Activated T-helper 1 cell treated with anti-CD3 and anti-CD28 coated beads, Interleukin-12 subunit alpha, Interleukin-12 subunit beta, Interleukin-2, Interleukin-4 antibody, amounts not matched to agents 30 ng/mL and 10 ng/mL and 1 ng/mL, durations not matched to agents 14 hours and 24 hours and 36 hours (primary cell): ENCODE data around the gene PTPN3. TPM values are rescaled to one million over a fixed set of nuclear protein-coding genes. Genes with fewer than 3 reads are reported as not detected.
A peak's percentile ranks its signal among the peaks of the same experiment; 100 is the strongest.

Source experiments
- DNase-seq: peaks from one replicate; pipeline ENCODE4 v3.0.0; 2021; ENCODE audit warnings: low spot score
- H3K27ac Mint-ChIP-seq: one replicate; pipeline ENCODE4 v1.8.0; 2021; ENCODE audit warnings: mild to moderate bottlenecking, mixed read lengths
- H3K27me3 Mint-ChIP-seq: one replicate; pipeline ENCODE4 v1.8.0; 2022; ENCODE audit warnings: mild to moderate bottlenecking, moderate library complexity, mixed read lengths; ENCODE audit not compliant: insufficient read depth
- H3K36me3 Mint-ChIP-seq: one replicate; pipeline ENCODE4 v1.8.0; 2021; ENCODE audit warnings: low read depth, mixed read lengths
- H3K4me1 Mint-ChIP-seq: one replicate; pipeline ENCODE4 v1.8.0; 2021; ENCODE audit warnings: low read depth, mixed read lengths
- H3K4me3 Mint-ChIP-seq: one replicate; pipeline ENCODE4 v1.8.0; 2021; ENCODE audit warnings: mild to moderate bottlenecking, moderate library complexity, mixed read lengths
- H3K9me3 Mint-ChIP-seq: one replicate; pipeline ENCODE4 v1.8.0; 2021; ENCODE audit warnings: mixed read lengths
- intact Hi-C: fragments of 100-400 bp; cut with micrococcal nuclease; formaldehyde crosslinking; loops from one replicate; pipeline ENCODE4 v1.15.1; 2024
- total RNA-seq: library from RNA; stranded (reverse); gene quantifications from 2 replicates; pipeline ENCODE4 v1.2.3, GENCODE V29; 2022

The PTPN3 gene
- total RNA-seq, 1 donor from 2014 or later = 6.6 TPM

DNA sequence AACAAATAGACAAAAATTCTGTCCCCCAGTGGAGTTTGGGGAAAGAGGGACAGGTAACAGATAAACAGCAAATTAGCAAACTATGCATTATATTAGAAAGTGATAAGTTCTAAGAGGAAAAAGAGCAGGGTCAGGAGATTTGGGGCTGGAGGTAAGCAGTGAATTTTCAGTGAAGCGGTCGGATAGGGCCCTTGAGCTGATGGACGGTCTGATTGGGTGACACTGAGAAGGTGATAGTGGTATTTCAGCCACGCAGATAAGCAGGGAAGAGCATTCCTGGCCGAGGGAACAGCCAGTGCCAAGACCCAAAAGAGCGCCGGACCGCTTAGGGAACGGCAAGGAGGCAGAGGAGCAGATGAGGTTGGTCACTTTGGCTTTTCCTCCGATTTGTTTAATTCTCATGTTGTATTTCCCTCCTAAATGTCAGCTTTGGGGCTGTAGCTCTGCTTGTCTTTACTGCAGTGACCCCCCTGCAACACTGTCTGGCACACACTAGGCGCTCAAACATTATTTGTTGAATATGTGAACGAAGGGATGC is 1.1 kb upstream of the PTPN3 start:
- intact Hi-C loops = no loop called here
- no peak overlapping the region for H3K27ac Mint-ChIP-seq
- peaks cover 79% of the 10 kb centered on the region for H3K27me3 Mint-ChIP-seq
- H3K4me1 Mint-ChIP-seq = peaks cover 15% of the 10 kb centered on the region
- H3K36me3 Mint-ChIP-seq = peaks cover 3% of the 10 kb centered on the region
- no peak for DNase-seq
- no peaks in the 10 kb centered on the region for H3K9me3 Mint-ChIP-seq
- H3K4me3 Mint-ChIP-seq = peak overlapping the region; percentile 43

DNA sequence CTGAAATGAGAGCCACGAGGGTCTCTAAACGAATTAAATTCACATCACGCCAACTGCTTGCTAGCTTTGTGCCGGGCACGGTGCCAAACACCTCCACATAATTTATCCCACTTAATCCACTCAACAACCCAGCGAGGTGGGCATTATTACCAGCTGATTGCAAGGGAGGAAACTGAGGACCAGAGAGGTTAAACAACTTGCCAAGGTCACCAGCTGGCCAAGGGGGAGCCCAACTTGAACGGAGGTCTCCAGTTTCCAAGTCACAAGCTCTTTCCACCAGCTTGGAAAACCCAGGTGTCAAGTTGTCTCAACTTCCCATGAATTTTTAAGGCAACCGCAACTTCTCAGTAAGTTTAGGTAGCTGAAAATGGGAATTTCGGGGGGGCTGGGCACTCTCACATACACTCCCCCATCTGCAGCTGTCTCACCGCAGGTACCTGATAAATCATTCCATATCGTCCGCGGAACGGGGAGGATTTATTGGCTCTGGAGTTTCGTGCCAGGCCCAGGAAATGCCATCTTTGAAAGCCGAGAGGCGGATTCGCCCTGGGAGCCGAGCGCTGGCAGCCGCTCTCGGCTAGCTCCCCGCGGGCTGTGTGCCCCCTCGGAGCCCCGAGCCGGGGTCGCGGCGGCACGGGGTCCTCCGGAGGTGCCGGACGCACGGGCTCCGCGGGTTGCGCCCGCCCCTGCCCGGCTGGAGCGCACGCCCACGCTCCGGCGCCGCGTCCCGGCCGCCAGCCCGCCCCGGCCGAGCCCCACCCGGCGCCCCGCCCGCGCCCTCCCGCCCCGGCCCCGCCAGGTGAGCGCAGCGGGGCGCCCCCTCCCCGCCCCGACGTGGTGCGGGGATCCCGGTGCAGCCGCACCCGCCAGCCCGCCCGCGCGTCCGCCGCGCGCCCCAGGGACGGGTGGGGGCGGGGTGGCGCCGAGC is 617 bp downstream of the PTPN3 start:
- H3K9me3 Mint-ChIP-seq = no peaks in the 10 kb centered on the region
- peaks cover 79% of the 10 kb centered on the region for H3K27me3 Mint-ChIP-seq
- intact Hi-C loops = no loop called here
- H3K36me3 Mint-ChIP-seq = peaks cover 3% of the 10 kb centered on the region
- H3K27ac Mint-ChIP-seq = no peak overlapping the region
- peak overlapping the region; percentile 38 for H3K4me3 Mint-ChIP-seq
- H3K4me1 Mint-ChIP-seq = peaks cover 15% of the 10 kb centered on the region
- no peak for DNase-seq

DNA sequence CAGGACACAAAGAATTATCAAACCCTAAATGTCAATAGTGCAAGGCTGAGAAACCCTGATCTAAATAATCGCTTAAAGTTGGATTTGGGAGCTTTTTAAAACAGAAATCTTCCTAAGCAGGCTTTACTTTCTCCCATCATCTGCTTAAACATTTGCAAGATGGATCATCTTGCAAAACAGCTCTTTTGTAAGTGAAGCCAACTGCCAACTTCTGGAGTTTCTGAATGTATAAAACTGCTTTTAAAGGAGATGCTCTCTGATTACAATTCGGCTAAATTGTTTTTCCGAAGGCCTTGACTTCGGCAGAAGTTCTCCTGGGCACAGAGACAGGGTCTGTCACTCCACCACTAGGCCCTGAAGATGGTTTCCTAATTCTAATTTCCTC is 1.3 kb downstream of the PTPN3 start:
- intact Hi-C loops = no loop called here
- H3K27me3 Mint-ChIP-seq = peaks cover 75% of the 10 kb centered on the region
- no peaks in the 10 kb centered on the region for H3K9me3 Mint-ChIP-seq
- DNase-seq = no peak
- peaks cover 15% of the 10 kb centered on the region for H3K4me1 Mint-ChIP-seq
- no peak overlapping the region for H3K27ac Mint-ChIP-seq
- peak overlapping the region; percentile 38 for H3K4me3 Mint-ChIP-seq
- peaks cover 3% of the 10 kb centered on the region for H3K36me3 Mint-ChIP-seq

DNA sequence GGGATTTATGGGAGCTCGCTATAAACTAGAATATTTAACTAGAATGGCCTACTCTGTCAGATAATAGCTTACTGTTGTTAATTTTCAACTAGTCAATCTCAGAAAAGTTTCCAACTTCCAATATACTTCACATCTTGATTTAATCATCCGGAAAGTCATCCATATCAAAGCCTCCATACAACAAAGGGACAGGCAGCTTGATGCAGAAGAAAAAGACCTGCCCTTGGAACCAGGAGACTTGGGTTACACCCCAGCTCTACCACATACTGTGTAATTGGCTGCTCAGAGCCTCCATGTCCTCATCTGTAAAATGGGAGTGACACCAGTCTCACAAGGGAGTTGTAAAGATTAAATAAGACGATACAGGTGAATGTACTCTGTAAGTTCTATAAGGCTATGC is 1.9 kb downstream of the PTPN3 start:
- Mint-ChIP-seq H3K9me3 (no peaks in the 10 kb centered on the region), H3K27ac (no peak overlapping the region), H3K4me1 (peaks cover 15% of the 10 kb centered on the region), H3K4me3 (peak overlapping the region; percentile 4), H3K27me3 (peaks cover 74% of the 10 kb centered on the region), H3K36me3 (peaks cover 3% of the 10 kb centered on the region)
- no peak for DNase-seq
- intact Hi-C loops = no loop called here

DNA sequence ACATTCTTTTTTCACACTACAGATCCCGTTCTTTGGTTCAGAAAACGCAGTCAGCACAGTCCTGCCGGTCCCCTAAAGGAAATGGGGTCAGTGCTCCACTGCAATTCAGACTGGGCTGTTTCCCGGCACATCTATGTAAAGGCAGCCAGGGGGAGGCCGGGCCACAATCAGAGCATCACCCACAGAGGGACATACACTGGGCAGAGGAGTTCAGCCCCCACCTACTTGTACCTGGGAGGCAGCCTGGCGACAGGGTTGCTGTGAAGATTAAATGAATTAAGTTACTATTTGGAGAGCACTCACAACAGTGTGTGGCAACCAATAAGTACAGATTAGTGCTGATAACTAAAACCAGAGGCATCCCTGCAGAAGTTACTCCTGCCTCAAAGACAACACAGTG is 4.5 kb downstream of the PTPN3 start:
- Mint-ChIP-seq H3K27me3 (peaks cover 53% of the 10 kb centered on the region), H3K4me3 (no peak overlapping the region), H3K9me3 (no peaks in the 10 kb centered on the region), H3K36me3 (no peaks in the 10 kb centered on the region), H3K27ac (no peak overlapping the region), H3K4me1 (peaks cover 9% of the 10 kb centered on the region)
- DNase-seq = no peak
- intact Hi-C loops = no loop called here

DNA sequence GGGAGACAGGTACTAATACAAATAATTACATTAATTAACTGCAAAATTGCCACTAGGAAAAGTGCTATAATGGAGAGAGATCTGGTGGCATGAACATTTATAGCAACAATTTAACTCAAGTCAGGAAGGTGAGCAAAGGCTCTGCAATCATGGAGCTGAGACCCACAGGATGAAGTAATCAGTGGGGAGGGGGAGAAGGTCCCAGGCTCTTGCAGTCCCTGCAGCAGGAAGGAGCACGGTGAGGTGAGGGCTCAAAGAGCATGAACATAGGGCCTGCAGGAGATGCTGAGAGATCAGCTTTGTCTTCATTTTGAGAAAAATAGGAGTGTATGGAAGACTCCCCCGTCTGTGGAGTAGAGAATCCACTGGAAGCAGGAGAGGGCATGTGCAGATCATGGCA is 6.5 kb downstream of the PTPN3 start:
- no peaks in the 10 kb centered on the region for H3K9me3 Mint-ChIP-seq
- peaks cover 43% of the 10 kb centered on the region for H3K27me3 Mint-ChIP-seq
- H3K4me3 Mint-ChIP-seq = no peak overlapping the region
- no peak for DNase-seq
- H3K4me1 Mint-ChIP-seq = peaks cover 8% of the 10 kb centered on the region
- H3K36me3 Mint-ChIP-seq = no peaks in the 10 kb centered on the region
- no peak overlapping the region for H3K27ac Mint-ChIP-seq
- intact Hi-C loops = no loop called here

DNA sequence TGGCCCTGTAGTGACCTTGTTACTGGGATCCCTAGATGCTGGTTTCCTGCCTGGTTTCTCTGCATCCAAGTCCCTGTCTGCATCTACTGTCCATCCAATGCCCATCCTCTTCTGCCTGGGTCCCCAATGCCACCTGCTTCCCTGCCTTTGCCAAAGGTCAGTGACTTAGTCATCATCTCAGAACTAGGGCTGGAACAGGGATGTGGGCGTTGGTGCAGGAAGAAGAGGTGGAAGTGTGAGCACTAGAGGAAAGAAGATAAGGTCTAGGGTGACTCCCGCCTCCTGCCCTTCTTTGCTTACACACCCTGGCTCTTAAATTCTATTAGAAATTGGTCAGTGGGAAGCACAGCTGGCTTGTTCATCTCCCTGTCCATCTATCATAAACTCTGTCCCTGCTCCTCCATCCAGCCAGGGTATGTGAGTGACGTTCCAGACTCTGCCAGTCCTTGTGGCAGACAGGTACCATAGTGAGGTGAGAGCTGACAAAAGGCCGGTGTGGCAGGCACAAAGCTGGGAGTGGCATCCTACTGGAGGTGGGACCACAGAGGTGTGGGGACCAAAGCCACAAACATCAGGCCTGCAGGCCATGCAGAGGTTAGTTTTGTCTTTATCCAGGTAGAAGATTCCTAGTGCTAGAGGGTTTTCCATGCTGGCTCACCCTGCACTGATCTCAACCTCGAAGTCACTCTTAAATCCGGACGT is 9.2 kb downstream of the PTPN3 start:
- Mint-ChIP-seq H3K27me3 (peaks cover 22% of the 10 kb centered on the region), H3K27ac (no peak overlapping the region), H3K9me3 (no peaks in the 10 kb centered on the region), H3K4me3 (peak overlapping the region; percentile 8), H3K4me1 (peaks cover 8% of the 10 kb centered on the region), H3K36me3 (no peaks in the 10 kb centered on the region)
- intact Hi-C loops = no loop called here
- no peak for DNase-seq

DNA sequence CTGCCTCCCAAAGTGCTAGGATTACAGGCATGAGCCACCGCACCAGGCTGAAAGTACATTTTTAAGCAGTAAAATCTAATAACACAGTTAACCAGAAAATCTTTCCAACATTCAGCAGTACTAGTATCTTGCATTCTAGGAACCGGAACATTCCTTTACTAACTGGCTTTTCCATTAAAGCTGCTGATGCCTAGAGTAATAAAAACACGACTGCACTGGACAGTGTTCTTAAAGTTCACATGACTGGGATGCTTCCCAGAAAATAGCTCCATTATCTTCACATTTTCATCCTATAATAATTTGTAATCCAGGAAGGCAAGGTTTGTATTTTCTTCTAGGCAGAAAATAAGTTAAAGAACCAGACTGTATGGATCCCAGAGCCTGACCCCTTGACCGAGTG is 9.8 kb downstream of the PTPN3 start:
- Mint-ChIP-seq H3K4me3 (no peak overlapping the region), H3K27me3 (peaks cover 17% of the 10 kb centered on the region), H3K4me1 (peaks cover 8% of the 10 kb centered on the region), H3K9me3 (no peaks in the 10 kb centered on the region), H3K27ac (no peak overlapping the region), H3K36me3 (no peaks in the 10 kb centered on the region)
- intact Hi-C loops = no loop called here
- DNase-seq = no peak

DNA sequence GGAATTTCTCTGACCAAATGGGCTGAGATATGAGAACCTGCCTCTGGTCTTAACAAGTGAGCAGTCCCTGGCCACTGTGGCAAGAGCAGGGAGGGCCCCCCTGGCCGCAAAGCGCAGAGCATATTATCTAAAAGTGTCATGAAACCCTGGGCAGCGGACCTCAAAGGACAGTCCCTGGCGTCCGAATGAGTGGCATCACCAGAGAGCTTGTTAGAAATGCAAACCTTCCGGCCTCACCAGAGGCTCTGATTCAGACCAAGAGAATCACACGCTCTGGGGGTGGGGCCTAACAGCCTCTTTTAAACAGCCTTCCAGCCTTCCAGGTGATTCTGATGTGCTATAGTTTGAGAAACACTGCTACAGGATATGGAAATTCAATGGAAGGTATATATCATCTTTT is 10.9 kb downstream of the PTPN3 start:
- H3K4me1 Mint-ChIP-seq = peaks cover 16% of the 10 kb centered on the region
- H3K9me3 Mint-ChIP-seq = no peaks in the 10 kb centered on the region
- H3K27me3 Mint-ChIP-seq = peaks cover 9% of the 10 kb centered on the region
- H3K36me3 Mint-ChIP-seq = no peaks in the 10 kb centered on the region
- H3K4me3 Mint-ChIP-seq = no peak overlapping the region
- intact Hi-C loops = no loop called here
- no peak for DNase-seq
- no peak overlapping the region for H3K27ac Mint-ChIP-seq

DNA sequence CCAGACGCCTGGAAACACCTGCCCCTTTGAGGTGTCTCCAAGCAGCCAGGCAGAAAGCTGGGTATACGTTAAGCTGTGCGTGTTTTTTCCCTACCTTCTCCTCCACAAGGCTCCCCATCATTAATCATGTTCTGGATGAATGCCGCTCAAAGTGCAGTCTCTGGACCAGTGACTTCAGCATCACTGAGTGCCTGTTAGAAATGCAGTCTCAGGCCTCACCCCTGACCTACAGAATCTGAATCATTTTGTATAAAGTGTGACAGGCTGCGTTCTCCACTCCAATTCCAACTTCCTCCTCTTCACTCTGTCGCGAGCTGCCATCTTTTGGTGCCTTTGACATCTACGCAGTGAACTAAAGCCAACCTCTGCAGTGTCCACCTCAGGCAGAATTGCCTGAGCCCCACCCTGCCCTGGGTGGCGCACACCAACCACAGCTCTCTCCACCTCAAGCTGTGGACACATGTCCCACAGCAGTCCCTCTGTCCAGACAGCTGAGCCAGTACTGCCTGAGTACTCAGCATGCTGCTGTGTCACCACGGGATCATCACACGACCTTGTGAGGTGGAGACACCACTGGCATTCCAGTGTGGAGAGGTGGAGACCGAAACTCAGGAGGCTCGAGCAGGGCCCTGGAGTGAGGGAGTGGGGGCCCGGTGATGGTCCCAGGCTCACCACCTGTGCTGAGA is 14.2 kb downstream of the PTPN3 start:
- peaks cover 31% of the 10 kb centered on the region for H3K4me1 Mint-ChIP-seq
- no peaks in the 10 kb centered on the region for H3K9me3 Mint-ChIP-seq
- peaks cover 8% of the 10 kb centered on the region for H3K27me3 Mint-ChIP-seq
- H3K36me3 Mint-ChIP-seq = no peaks in the 10 kb centered on the region
- H3K27ac Mint-ChIP-seq = no peak overlapping the region
- intact Hi-C loops = no loop called here
- no peak overlapping the region for H3K4me3 Mint-ChIP-seq
- no peak for DNase-seq

DNA sequence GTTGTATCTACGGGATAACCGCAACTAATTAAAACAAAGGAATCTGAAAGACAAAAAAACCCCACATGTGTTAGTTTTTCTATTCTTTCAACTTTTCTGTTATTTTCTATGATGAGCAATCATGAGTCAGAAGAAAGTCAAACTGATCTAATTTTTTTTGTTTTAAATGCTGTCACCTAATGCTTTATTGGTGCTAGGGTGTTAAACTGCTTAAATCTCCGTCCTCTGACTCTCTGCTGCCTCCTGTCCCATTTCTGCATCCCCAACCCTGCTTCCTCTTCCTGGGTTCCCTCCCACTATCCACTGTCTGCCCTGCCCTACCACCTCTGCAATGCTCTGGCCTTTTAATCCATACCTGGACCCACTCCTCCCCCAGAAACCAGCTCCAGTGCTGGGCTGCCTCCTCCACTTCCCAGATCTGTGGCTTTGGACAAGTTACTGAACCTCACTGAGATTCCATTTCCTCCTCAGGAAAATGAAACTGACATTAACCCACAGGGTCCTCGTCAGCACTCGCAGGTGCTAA is 15.7 kb downstream of the PTPN3 start:
- peaks cover 38% of the 10 kb centered on the region for H3K4me1 Mint-ChIP-seq

DNA sequence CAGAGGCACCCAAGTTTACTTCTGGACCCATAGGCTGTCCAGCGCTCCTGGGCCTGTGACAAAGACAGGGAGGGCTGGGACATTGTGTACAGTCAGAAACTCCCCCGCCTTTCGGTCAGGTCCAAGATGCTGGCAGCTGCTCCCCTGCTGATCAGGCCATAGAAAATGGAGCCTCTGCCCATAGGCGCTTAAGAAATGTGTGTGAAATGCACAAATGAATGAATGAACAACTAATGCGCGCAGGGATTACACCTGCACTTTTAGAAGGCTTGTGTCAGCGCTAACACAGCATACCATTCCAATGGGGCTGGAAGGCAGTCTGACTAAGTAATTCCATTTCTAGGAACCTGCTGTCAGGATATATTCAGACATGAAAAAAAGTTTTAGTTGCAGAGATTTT is 16.3 kb downstream of the PTPN3 start:
- H3K4me3 Mint-ChIP-seq = no peak overlapping the region
- DNase-seq = no peak
- intact Hi-C loops = no loop called here
- H3K27ac Mint-ChIP-seq = no peak overlapping the region
- H3K36me3 Mint-ChIP-seq = peaks cover 3% of the 10 kb centered on the region
- peaks cover 8% of the 10 kb centered on the region for H3K27me3 Mint-ChIP-seq
- peaks cover 44% of the 10 kb centered on the region for H3K4me1 Mint-ChIP-seq
- no peaks in the 10 kb centered on the region for H3K9me3 Mint-ChIP-seq

More for the DNA sequence above, 15.7 kb downstream of the PTPN3 start:
- intact Hi-C loops = no loop called here
- H3K27me3 Mint-ChIP-seq = peaks cover 8% of the 10 kb centered on the region
- H3K4me3 Mint-ChIP-seq = no peak overlapping the region
- H3K27ac Mint-ChIP-seq = peak overlapping the region; percentile 49
- no peak for DNase-seq
- no peaks in the 10 kb centered on the region for H3K9me3 Mint-ChIP-seq
- peaks cover 3% of the 10 kb centered on the region for H3K36me3 Mint-ChIP-seq
